HepG2 (cell line): Measurements from ENCODE around the gene ZNF343. TPM values are rescaled to one million over a fixed set of nuclear protein-coding genes. Genes with fewer than 3 reads are reported as not detected.

Experiments
- AGO2 ChIP-seq: fragments of 200-400 bp; formaldehyde crosslinking; optimal IDR thresholded peaks from 2 replicates; pipeline ENCODE3; 2017; ENCODE audit warnings: mild to moderate bottlenecking, low read depth, low read length, moderate library complexity
- ATRX ChIP-seq: sonication (generic); formaldehyde crosslinking; IDR thresholded peaks from 2 replicates; pipeline ENCODE4 v1.4.0; 2020; ENCODE audit warnings: missing genetic modification reagents, borderline replicate concordance
- BRD4 ChIP-seq: sonication (generic); formaldehyde crosslinking; IDR thresholded peaks from 2 replicates; pipeline ENCODE4 v1.4.0; 2020; ENCODE audit warnings: missing genetic modification reagents
- CCDC6 ChIP-seq: sonication (generic); formaldehyde crosslinking; IDR thresholded peaks from 2 replicates; pipeline ENCODE4 v1.8.1; 2022; ENCODE audit warnings: mild to moderate bottlenecking, missing genetic modification reagents, moderate library complexity
- EEA1 ChIP-seq: sonication (generic); formaldehyde crosslinking; IDR thresholded peaks from 2 replicates; pipeline ENCODE4 v1.5.1; 2020; ENCODE audit warnings: mild to moderate bottlenecking, missing genetic modification reagents, borderline replicate concordance
- FOXA1 ChIP-seq, 2 experiments: fragments of 450-650 bp in 1 of 2; sonication (generic) in 1 of 2; formaldehyde crosslinking in 1 of 2; IDR thresholded peaks; 2 replicates each; pipeline versions ENCODE4 v1.4.0 to v1.6.1; 2016 to 2020; ENCODE audit warnings: missing genetic modification reagents in 1 of 2
- HCFC1 ChIP-seq: fragments of 150-350 bp; IDR thresholded peaks from 2 replicates; pipeline ENCODE4 v1.6.1; 2014; ENCODE audit warnings: low read depth, low read length
- HNRNPL ChIP-seq: fragments of 200-400 bp; formaldehyde crosslinking; IDR thresholded peaks from 2 replicates; pipeline ENCODE4 v1.6.1; 2017; ENCODE audit warnings: mild to moderate bottlenecking, low read depth, low read length
- IKZF1 ChIP-seq: fragments of 450-650 bp; IDR thresholded peaks from 2 replicates; pipeline ENCODE4 v1.7.1; 2016
- MEIS1 ChIP-seq: sonication (generic); formaldehyde crosslinking; IDR thresholded peaks from 2 replicates; pipeline ENCODE4 v1.9.0; 2021; ENCODE audit warnings: mild to moderate bottlenecking, missing genetic modification reagents, moderate library complexity, borderline replicate concordance
- MYC ChIP-seq: sonication (generic); formaldehyde crosslinking; IDR thresholded peaks from 2 replicates; pipeline ENCODE4 v1.9.0; 2021; ENCODE audit warnings: missing genetic modification reagents, borderline replicate concordance
- PCBP2 ChIP-seq: fragments of 200-400 bp; formaldehyde crosslinking; optimal IDR thresholded peaks from 2 replicates; pipeline ENCODE3; 2018; ENCODE audit warnings: low read length, low read depth; ENCODE audit not compliant: poor library complexity, severe bottlenecking
- PTBP1 ChIP-seq: fragments of 200-400 bp; formaldehyde crosslinking; IDR thresholded peaks from 2 replicates; pipeline ENCODE4 v1.6.1; 2018; ENCODE audit warnings: low read length, low read depth; ENCODE audit not compliant: poor library complexity, severe bottlenecking
- RBM22 ChIP-seq: fragments of 200-400 bp; formaldehyde crosslinking; optimal IDR thresholded peaks from 2 replicates; pipeline ENCODE3; 2017; ENCODE audit warnings: mild to moderate bottlenecking, low read length, moderate library complexity
- RBM39 ChIP-seq: fragments of 200-400 bp; formaldehyde crosslinking; IDR thresholded peaks from one replicate; pipeline ENCODE4 v1.6.1; 2018; ENCODE audit warnings: antibody characterized with exemption, mild to moderate bottlenecking, low read depth, low read length; ENCODE audit not compliant: poor library complexity, severe bottlenecking
- SAP130 ChIP-seq: IDR thresholded peaks from 2 replicates; pipeline ENCODE4 v1.6.1; 2016; ENCODE audit warnings: low read depth
- SRSF4 ChIP-seq: fragments of 200-400 bp; formaldehyde crosslinking; IDR thresholded peaks from one replicate; pipeline ENCODE4 v1.6.1; 2018; ENCODE audit warnings: mild to moderate bottlenecking, low read depth, low read length, moderate library complexity; ENCODE audit not compliant: poor library complexity, severe bottlenecking
- ZBTB20 ChIP-seq: sonication (generic); formaldehyde crosslinking; IDR thresholded peaks from 2 replicates; pipeline ENCODE4 v1.8.1; 2023; ENCODE audit warnings: missing genetic modification reagents, low read depth, mild to moderate bottlenecking, borderline replicate concordance
- ZBTB38 ChIP-seq: sonication (generic); formaldehyde crosslinking; IDR thresholded peaks from 2 replicates; pipeline ENCODE4 v1.5.1; 2020; ENCODE audit warnings: mild to moderate bottlenecking, missing genetic modification reagents
- ZFP37 ChIP-seq: sonication (generic); formaldehyde crosslinking; IDR thresholded peaks from 2 replicates; pipeline ENCODE4 v1.4.0; 2020; ENCODE audit warnings: missing genetic modification reagents, borderline replicate concordance
- ZNF121 ChIP-seq: sonication (generic); formaldehyde crosslinking; IDR thresholded peaks from 2 replicates; pipeline ENCODE4 v1.5.0; 2020; ENCODE audit warnings: mild to moderate bottlenecking, missing genetic modification reagents
- ZNF207 ChIP-seq: fragments of 450-650 bp; IDR thresholded peaks from 2 replicates; pipeline ENCODE4 v1.6.1; 2016; ENCODE audit warnings: antibody characterized with exemption, borderline replicate concordance
- ZNF33B ChIP-seq: sonication (generic); formaldehyde crosslinking; IDR thresholded peaks from 2 replicates; pipeline ENCODE4 v1.5.1; 2020; ENCODE audit warnings: mild to moderate bottlenecking, missing genetic modification reagents
- ZNF773 ChIP-seq: sonication (generic); formaldehyde crosslinking; IDR thresholded peaks from 2 replicates; pipeline ENCODE4 v1.4.0; 2020; ENCODE audit warnings: missing genetic modification reagents, borderline replicate concordance
- ZNF891 ChIP-seq: sonication (generic); formaldehyde crosslinking; IDR thresholded peaks from 2 replicates; pipeline ENCODE4 v1.5.0; 2020; ENCODE audit warnings: mild to moderate bottlenecking, missing genetic modification reagents
- polyA plus RNA-seq, 8 experiments: library from polyadenylated mRNA; depleted of rRNA in 3 of 8; stranded (reverse) in 7 of 8; unstranded in 1 of 8; fragments of >200 nt; fragmentation: Illumina TruSeq in 4 of 8; extraction: Trizol in 4 of 8; gene quantifications; 2 replicates each; pipeline versions ENCODE4 v1.2.1 to v1.2.3, GENCODE V29; 2011 to 2016; ENCODE audit warnings: low read depth in 4 of 8, missing spikeins in 1 of 8, mixed read lengths in 1 of 8; ENCODE audit not compliant: insufficient read depth in 1 of 8
- total RNA-seq, 5 experiments: library from RNA; depleted of rRNA; stranded (reverse); fragments of >200 nt; fragmentation: Illumina TruSeq; extraction: Trizol; gene quantifications; 2 replicates each; pipeline ENCODE4 v1.2.3, GENCODE V29; 2016; ENCODE audit warnings: low read depth in 1 of 5
- TF ChIP-seq, protein P1 (sequence below): sonication (generic); formaldehyde crosslinking; IDR thresholded peaks from 2 replicates; pipeline ENCODE4 v1.4.0; 2020; ENCODE audit warnings: mild to moderate bottlenecking, low read depth, missing genetic modification reagents
- TF ChIP-seq, protein P2 (sequence below): sonication (generic); formaldehyde crosslinking; IDR thresholded peaks from 2 replicates; pipeline ENCODE4 v1.4.0; 2020; ENCODE audit warnings: missing genetic modification reagents
- TF ChIP-seq, protein P3 (sequence below): sonication (generic); formaldehyde crosslinking; IDR thresholded peaks from 2 replicates; pipeline ENCODE4 v1.9.0; 2021; ENCODE audit warnings: missing genetic modification reagents, mild to moderate bottlenecking, borderline replicate concordance

The ZNF343 gene
- total and polyA plus RNA-seq, 2 of the 13 experiments (the other 11 are each of a cell fraction or from before 2014, with no cell fraction given): 16.4 to 22.1 TPM

DNA sequence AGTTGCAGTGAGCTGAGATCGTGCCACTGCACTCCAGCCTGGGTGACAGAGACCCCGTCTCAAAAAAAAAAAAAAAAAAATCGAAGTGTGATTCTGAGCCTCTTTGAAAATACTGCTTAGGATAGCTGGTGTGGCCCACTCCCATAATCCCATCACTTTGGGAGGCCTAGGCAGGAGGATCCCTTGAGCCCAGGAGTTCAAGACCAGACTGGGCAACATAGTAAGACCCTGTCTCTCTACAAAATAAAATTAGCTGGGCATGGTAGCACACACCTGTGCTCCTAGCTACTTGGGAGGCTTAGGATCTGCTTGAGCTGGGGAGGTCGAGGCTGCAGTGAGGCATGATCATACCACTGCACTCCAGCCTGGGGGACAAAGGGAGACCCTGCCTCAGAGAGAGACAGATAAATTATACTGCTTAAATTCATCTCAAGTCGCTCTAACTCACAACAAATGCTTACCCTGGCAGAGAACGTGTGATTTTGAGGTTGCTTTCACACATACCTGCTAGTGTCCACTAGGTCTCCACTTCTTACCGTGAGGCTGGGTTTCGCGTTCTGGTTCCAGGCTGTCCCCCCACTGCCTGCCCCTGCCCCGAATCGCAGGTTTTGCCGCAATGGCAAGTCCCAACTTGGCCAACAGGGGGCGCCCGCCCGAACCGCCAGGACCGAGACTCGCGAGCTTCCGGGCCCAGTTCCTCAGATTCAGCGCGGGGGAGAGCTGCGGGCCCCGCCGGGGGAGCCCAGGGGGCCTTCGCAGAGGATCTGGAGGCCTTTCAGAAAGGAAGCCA lies 15.4 kb upstream of the ZNF343 start (continued):
- TF ChIP-seq ZBTB20 (CRISPR knock-in tag) (peak; percentile 74; the same call in 1 of the 2 replicates), ATRX (CRISPR knock-in tag) (no peak), PCBP2 (no peak), FOXA1 (IDR thresholded peaks at IDR 0.05) (no peak), FOXA1 (CRISPR knock-in tag; IDR thresholded peaks at IDR 0.05) (no peak), ZBTB38 (CRISPR knock-in tag) (no peak), ZNF891 (CRISPR knock-in tag) (no peak), CCDC6 (CRISPR knock-in tag) (no peak), AGO2 (no peak), HCFC1 (no peak), BRD4 (no peak), RBM39 (no peak), MEIS1 (CRISPR knock-in tag) (peak; percentile 45; the same call in 1 of the 2 replicates), SRSF4 (no peak), RBM22 (no peak), ZNF33B (CRISPR knock-in tag) (0 out of 2 replicates have a peak, but pooled peaks have one; percentile 14), MYC (CRISPR knock-in tag) (peak; percentile 66; the same call in 1 of the 2 replicates), ZNF121 (peak; percentile 95), PTBP1 (peak; percentile 37), SAP130 (CRISPR knock-in tag) (peak; percentile 73), HNRNPL (no peak), EEA1 (CRISPR knock-in tag) (no peak), ZNF207 (no peak), IKZF1 (no peak), ZFP37 (CRISPR knock-in tag) (no peak; the same call in 1 of the 2 replicates), ZNF773 (no peak)
- TF ChIP-seq, protein P1, sequence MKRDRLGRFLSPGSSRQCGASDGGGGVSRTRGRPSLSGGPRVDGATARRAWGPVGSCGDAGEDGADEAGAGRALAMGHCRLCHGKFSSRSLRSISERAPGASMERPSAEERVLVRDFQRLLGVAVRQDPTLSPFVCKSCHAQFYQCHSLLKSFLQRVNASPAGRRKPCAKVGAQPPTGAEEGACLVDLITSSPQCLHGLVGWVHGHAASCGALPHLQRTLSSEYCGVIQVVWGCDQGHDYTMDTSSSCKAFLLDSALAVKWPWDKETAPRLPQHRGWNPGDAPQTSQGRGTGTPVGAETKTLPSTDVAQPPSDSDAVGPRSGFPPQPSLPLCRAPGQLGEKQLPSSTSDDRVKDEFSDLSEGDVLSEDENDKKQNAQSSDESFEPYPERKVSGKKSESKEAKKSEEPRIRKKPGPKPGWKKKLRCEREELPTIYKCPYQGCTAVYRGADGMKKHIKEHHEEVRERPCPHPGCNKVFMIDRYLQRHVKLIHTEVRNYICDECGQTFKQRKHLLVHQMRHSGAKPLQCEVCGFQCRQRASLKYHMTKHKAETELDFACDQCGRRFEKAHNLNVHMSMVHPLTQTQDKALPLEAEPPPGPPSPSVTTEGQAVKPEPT (CRISPR knock-in tag): 0 out of 2 replicates have a peak, but pooled peaks have one; percentile 46
- TF ChIP-seq, protein P2, sequence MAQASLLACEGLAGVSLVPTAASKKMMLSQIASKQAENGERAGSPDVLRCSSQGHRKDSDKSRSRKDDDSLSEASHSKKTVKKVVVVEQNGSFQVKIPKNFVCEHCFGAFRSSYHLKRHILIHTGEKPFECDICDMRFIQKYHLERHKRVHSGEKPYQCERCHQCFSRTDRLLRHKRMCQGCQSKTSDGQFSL (CRISPR knock-in tag): peak; percentile 75; the same call in 1 of the 2 replicates
- TF ChIP-seq, protein P3, sequence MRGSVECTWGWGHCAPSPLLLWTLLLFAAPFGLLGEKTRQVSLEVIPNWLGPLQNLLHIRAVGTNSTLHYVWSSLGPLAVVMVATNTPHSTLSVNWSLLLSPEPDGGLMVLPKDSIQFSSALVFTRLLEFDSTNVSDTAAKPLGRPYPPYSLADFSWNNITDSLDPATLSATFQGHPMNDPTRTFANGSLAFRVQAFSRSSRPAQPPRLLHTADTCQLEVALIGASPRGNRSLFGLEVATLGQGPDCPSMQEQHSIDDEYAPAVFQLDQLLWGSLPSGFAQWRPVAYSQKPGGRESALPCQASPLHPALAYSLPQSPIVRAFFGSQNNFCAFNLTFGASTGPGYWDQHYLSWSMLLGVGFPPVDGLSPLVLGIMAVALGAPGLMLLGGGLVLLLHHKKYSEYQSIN (CRISPR knock-in tag): no peak
